ENCODE data around the gene SLC2A4RG.

DNA sequence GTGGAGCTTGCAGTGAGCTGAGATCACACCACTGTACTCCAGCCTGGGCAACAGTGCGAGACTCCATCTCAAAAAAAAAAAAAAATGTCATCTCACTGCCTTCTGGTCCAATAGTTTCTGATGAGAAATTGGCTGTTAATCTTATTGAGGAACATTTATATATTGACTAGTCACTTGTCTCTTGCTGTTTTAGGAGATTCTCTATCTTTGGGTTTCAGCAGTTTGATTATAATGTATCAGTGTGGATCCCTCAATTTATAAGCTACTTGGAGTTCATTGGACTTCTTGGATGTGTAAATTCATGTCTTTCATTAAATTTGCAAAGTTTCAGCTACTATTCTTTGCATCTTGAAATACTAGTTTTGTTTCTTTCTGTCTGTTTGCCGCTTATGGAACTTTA is 20.6 kb upstream of the SLC2A4RG start:
- TF ChIP-seq, protein P1, sequence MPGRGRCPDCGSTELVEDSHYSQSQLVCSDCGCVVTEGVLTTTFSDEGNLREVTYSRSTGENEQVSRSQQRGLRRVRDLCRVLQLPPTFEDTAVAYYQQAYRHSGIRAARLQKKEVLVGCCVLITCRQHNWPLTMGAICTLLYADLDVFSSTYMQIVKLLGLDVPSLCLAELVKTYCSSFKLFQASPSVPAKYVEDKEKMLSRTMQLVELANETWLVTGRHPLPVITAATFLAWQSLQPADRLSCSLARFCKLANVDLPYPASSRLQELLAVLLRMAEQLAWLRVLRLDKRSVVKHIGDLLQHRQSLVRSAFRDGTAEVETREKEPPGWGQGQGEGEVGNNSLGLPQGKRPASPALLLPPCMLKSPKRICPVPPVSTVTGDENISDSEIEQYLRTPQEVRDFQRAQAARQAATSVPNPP (CRISPR knock-in tag; IDR thresholded peaks at IDR 0.05), result no peak
- TF ChIP-seq, protein P2, sequence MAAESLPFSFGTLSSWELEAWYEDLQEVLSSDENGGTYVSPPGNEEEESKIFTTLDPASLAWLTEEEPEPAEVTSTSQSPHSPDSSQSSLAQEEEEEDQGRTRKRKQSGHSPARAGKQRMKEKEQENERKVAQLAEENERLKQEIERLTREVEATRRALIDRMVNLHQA (CRISPR knock-in tag; IDR thresholded peaks at IDR 0.05), result no peak
- TF ChIP-seq, protein P3, sequence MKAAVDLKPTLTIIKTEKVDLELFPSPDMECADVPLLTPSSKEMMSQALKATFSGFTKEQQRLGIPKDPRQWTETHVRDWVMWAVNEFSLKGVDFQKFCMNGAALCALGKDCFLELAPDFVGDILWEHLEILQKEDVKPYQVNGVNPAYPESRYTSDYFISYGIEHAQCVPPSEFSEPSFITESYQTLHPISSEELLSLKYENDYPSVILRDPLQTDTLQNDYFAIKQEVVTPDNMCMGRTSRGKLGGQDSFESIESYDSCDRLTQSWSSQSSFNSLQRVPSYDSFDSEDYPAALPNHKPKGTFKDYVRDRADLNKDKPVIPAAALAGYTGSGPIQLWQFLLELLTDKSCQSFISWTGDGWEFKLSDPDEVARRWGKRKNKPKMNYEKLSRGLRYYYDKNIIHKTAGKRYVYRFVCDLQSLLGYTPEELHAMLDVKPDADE (CRISPR knock-in tag; IDR thresholded peaks at IDR 0.05), result no peak
- TF ChIP-seq ZFY (CRISPR knock-in tag; IDR thresholded peaks at IDR 0.05), result no peak
- TF ChIP-seq ATF1 (CRISPR knock-in tag; IDR thresholded peaks at IDR 0.05), result no peak
- TF ChIP-seq GABPA (IDR thresholded peaks at IDR 0.05; ENCODE audit: low read depth, low read length), result no peak
- no peak for TF ChIP-seq GABPA (CRISPR knock-in tag; IDR thresholded peaks at IDR 0.05; ENCODE audit: low read depth)
- TF ChIP-seq BRCA1 (CRISPR knock-in tag; IDR thresholded peaks at IDR 0.05), result no peak
- no peak for TF ChIP-seq NAIF1 (CRISPR knock-in tag; IDR thresholded peaks at IDR 0.05; ENCODE audit: borderline replicate concordance)

Measured in HepG2 (cell line).